ENCODE measurements around the gene SFSWAP.

- TF ChIP-seq CTCF (IDR thresholded peaks at IDR 0.05): no peak
- TF ChIP-seq POLR2A (IDR thresholded peaks at IDR 0.05): no peak
These were observed 134.2 kb downstream of the SFSWAP start for GRCh38 chr12:131845121-131845520.
